Neural cell (in vitro differentiated cells): ENCODE measurements around the gene SLC3A2. TPM values are rescaled to one million over a fixed set of nuclear protein-coding genes. Genes with fewer than 3 reads are reported as not detected.

Source experiments
- H2AFZ ChIP-seq: fragments of 200-600, 300-800 bp; sonication (generic), shearing (Covaris generic); 2 replicates; pipeline ENCODE4 v1.6.0; 2014; ENCODE audit warnings: low read depth, mild to moderate bottlenecking, antibody characterized with exemption, low read length, moderate library complexity
- H3F3A ChIP-seq: fragments of 200-600 bp; shearing (Covaris generic); 2 replicates; pipeline ENCODE4 v1.6.1; 2016; ENCODE audit warnings: mild to moderate bottlenecking, moderate library complexity, mixed read lengths, antibody characterized with exemption, low read length; ENCODE audit not compliant: insufficient read depth, poor library complexity, severe bottlenecking
- H3K27ac ChIP-seq: fragments of 200-600, 300-800 bp; sonication (generic), shearing (Covaris generic); 2 replicates; pipeline ENCODE4 v1.5.1; 2014; ENCODE audit warnings: mild to moderate bottlenecking, low read length, moderate library complexity
- H3K27me3 ChIP-seq: fragments of 300-800, 200-600 bp; sonication (generic), shearing (Covaris generic); 2 replicates; pipeline ENCODE4 v1.6.0; 2014; ENCODE audit warnings: mild to moderate bottlenecking, low read depth, low read length, moderate library complexity; ENCODE audit not compliant: insufficient read depth
- H3K36me3 ChIP-seq: fragments of 300-800, 200-600 bp; sonication (generic), shearing (Covaris generic); 2 replicates; pipeline ENCODE4 v1.5.1; 2014; ENCODE audit warnings: mild to moderate bottlenecking, antibody characterized with exemption, low read length, moderate library complexity; ENCODE audit not compliant: insufficient read depth
- H3K4me2 ChIP-seq: fragments of 300-800, 200-600 bp; sonication (generic), shearing (Covaris generic); 2 replicates; pipeline ENCODE4 v1.6.0; 2014; ENCODE audit warnings: mild to moderate bottlenecking, low read length
- H3K4me3 ChIP-seq: fragments of 300-800, 200-600 bp; sonication (generic), shearing (Covaris generic); 2 replicates; pipeline ENCODE4 v1.5.1; 2014; ENCODE audit warnings: mild to moderate bottlenecking, low read length, moderate library complexity
- H3K79me2 ChIP-seq: fragments of 200-600 bp; shearing (Covaris generic); replicated peaks from 2 replicates; pipeline ENCODE4 v1.6.0; 2014; ENCODE audit warnings: mild to moderate bottlenecking, low read length, moderate library complexity; ENCODE audit not compliant: insufficient read depth
- H3K9ac ChIP-seq: fragments of 300-800, 200-600 bp; sonication (generic), shearing (Covaris generic); 2 replicates; pipeline ENCODE4 v1.6.1; 2016; ENCODE audit warnings: mild to moderate bottlenecking, low read length, mixed read lengths
- H3K9me2 ChIP-seq: fragments of 200-600 bp; shearing (Covaris generic); 2 replicates; pipeline ENCODE4 v1.6.1; 2016; ENCODE audit warnings: mild to moderate bottlenecking, low read length, mixed read lengths; ENCODE audit not compliant: insufficient read depth
- H3K9me3 ChIP-seq: fragments of 200-600, 300-800 bp; sonication (generic), shearing (Covaris generic); 2 replicates; pipeline ENCODE4 v1.6.1; 2016; ENCODE audit warnings: mild to moderate bottlenecking, mixed run types, low read length, moderate library complexity, mixed read lengths
- H4K20me1 ChIP-seq: fragments of 200-600 bp; shearing (Covaris generic); 2 replicates; pipeline ENCODE4 v1.6.1; 2016; ENCODE audit warnings: mild to moderate bottlenecking, mixed run types; ENCODE audit not compliant: insufficient read depth
- CTCF ChIP-seq: fragments of 450-650 bp; IDR thresholded peaks from 2 replicates; pipeline ENCODE4 v1.5.1; 2014; ENCODE audit warnings: antibody characterized with exemption, mild to moderate bottlenecking, moderate library complexity; ENCODE audit not compliant: poor library complexity, severe bottlenecking
- EP300 ChIP-seq: fragments of 450-650 bp; conservative IDR thresholded peaks from 2 replicates; pipeline ENCODE4 v1.6.1; 2014; ENCODE audit warnings: antibody characterized with exemption, mild to moderate bottlenecking, moderate library complexity; ENCODE audit not compliant: poor library complexity, severe bottlenecking
- EZH2 ChIP-seq: fragments of 200-600, 300-800 bp; shearing (Covaris generic), sonication (generic); IDR thresholded peaks from 2 replicates; pipeline ENCODE4 v1.6.1; 2014; ENCODE audit warnings: antibody characterized with exemption, low read length, borderline replicate concordance, mild to moderate bottlenecking; ENCODE audit not compliant: insufficient read depth, poor library complexity, severe bottlenecking
- MXI1 ChIP-seq: fragments of 450-650 bp; conservative IDR thresholded peaks from 2 replicates; pipeline ENCODE4 v1.6.1; 2014; ENCODE audit warnings: antibody characterized with exemption, mild to moderate bottlenecking; ENCODE audit not compliant: poor library complexity, severe bottlenecking
- POLR2AphosphoS5 ChIP-seq: IDR thresholded peaks from 2 replicates; pipeline ENCODE4 v1.6.1; 2012
- RAD21 ChIP-seq: fragments of 450-650 bp; conservative IDR thresholded peaks from 2 replicates; pipeline ENCODE4 v1.6.1; 2014; ENCODE audit warnings: antibody characterized with exemption, mild to moderate bottlenecking, moderate library complexity
- REST ChIP-seq: IDR thresholded peaks from 2 replicates; pipeline ENCODE4 v1.6.1; 2012; ENCODE audit warnings: borderline replicate concordance
- SMC3 ChIP-seq: fragments of 450-650 bp; conservative IDR thresholded peaks from 2 replicates; pipeline ENCODE4 v1.6.1; 2014; ENCODE audit warnings: antibody characterized with exemption, mild to moderate bottlenecking, moderate library complexity; ENCODE audit not compliant: poor library complexity
- TAF1 ChIP-seq: IDR thresholded peaks from 2 replicates; pipeline ENCODE4 v1.6.1; 2012; ENCODE audit warnings: low read depth
- polyA plus RNA-seq: library from polyadenylated mRNA; depleted of rRNA; stranded (reverse); fragments of >200 nt; gene quantifications from 2 replicates; pipeline ENCODE4 v1.2.3, GENCODE V29; 2014

Gene SLC3A2
- polyA plus RNA-seq, 1 donor from 2014 or later: 176 TPM

GRCh38 chr11:62928011-62928410 lies 47.3 kb downstream of the SLC3A2 start:
- Histone ChIP-seq H2AFZ (no peak overlapping the region), H3F3A (no peaks in the 10 kb centered on the region), H4K20me1 (no peaks in the 10 kb centered on the region), H3K79me2 (no peaks in the 10 kb centered on the region), H3K4me3 (no peak overlapping the region), H3K27ac (no peak overlapping the region), H3K9ac (no peak overlapping the region), H3K27me3 (peaks cover 58% of the 10 kb centered on the region), H3K9me3 (no peaks in the 10 kb centered on the region), H3K4me2 (no peak overlapping the region), H3K9me2 (no peaks in the 10 kb centered on the region), H3K36me3 (no peaks in the 10 kb centered on the region)
- TF ChIP-seq CTCF (no peak), RAD21 (no peak), TAF1 (no peak), EZH2 (no peak), EP300 (no peak), MXI1 (no peak), SMC3 (no peak), POLR2AphosphoS5 (no peak), REST (no peak)

GRCh38 chr11:62930157-62930556 lies 49.5 kb downstream of the SLC3A2 start:
- Histone ChIP-seq H3F3A (no peaks in the 10 kb centered on the region), H4K20me1 (no peaks in the 10 kb centered on the region), H3K79me2 (no peaks in the 10 kb centered on the region), H3K27ac (no peak overlapping the region), H3K36me3 (no peaks in the 10 kb centered on the region), H3K9ac (no peak overlapping the region), H3K4me2 (no peak overlapping the region), H3K9me3 (no peaks in the 10 kb centered on the region), H2AFZ (no peak overlapping the region), H3K4me3 (no peak overlapping the region), H3K9me2 (no peaks in the 10 kb centered on the region), H3K27me3 (peaks cover 38% of the 10 kb centered on the region)
- TF ChIP-seq TAF1: no peak
- TF ChIP-seq CTCF: no peak
- no peak for TF ChIP-seq REST
- TF ChIP-seq EP300: no peak
- TF ChIP-seq RAD21: no peak
- TF ChIP-seq SMC3: no peak
- TF ChIP-seq EZH2: no peak
- no peak for TF ChIP-seq POLR2AphosphoS5
- TF ChIP-seq MXI1: no peak
